Measurements from ENCODE around the gene SVEP1. TPM values are rescaled to one million over a fixed set of nuclear protein-coding genes. Genes with fewer than 3 reads are reported as not detected.

The SVEP1 gene
- total RNA-seq, 1 donor from 2014 or later: 8.8 TPM

- H3K27ac ChIP-seq (replicated peaks): no peak overlapping the region
- H3K4me3 ChIP-seq: no peak overlapping the region
- H3K27me3 ChIP-seq (ENCODE audit: low read depth): no peaks in the 10 kb centered on the region
- intact Hi-C loops (cut with micrococcal nuclease): no loop called here
- no peaks in the 10 kb centered on the region for H3K4me1 ChIP-seq
- DNase-seq: no peak
- TF ChIP-seq, protein P1, sequence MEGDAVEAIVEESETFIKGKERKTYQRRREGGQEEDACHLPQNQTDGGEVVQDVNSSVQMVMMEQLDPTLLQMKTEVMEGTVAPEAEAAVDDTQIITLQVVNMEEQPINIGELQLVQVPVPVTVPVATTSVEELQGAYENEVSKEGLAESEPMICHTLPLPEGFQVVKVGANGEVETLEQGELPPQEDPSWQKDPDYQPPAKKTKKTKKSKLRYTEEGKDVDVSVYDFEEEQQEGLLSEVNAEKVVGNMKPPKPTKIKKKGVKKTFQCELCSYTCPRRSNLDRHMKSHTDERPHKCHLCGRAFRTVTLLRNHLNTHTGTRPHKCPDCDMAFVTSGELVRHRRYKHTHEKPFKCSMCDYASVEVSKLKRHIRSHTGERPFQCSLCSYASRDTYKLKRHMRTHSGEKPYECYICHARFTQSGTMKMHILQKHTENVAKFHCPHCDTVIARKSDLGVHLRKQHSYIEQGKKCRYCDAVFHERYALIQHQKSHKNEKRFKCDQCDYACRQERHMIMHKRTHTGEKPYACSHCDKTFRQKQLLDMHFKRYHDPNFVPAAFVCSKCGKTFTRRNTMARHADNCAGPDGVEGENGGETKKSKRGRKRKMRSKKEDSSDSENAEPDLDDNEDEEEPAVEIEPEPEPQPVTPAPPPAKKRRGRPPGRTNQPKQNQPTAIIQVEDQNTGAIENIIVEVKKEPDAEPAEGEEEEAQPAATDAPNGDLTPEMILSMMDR (IDR thresholded peaks at IDR 0.05; ENCODE audit: borderline replicate concordance): no peak
- peaks cover 7% of the 10 kb centered on the region for H3K9me3 ChIP-seq (replicated peaks)
- H3K36me3 ChIP-seq: no peaks in the 10 kb centered on the region
Observed at GRCh38 chr9:110334871-110335270, 244.7 kb downstream of the SVEP1 start.

- TF ChIP-seq, protein P1 (IDR thresholded peaks at IDR 0.05; ENCODE audit: borderline replicate concordance): no peak
Observed at GRCh38 chr9:110334183-110334582, 245.4 kb downstream of the SVEP1 start.

GRCh38 chr9:110332766-110333165 is 246.8 kb downstream of the SVEP1 start:
- no peak overlapping the region for H3K27ac ChIP-seq (replicated peaks)
- no peaks in the 10 kb centered on the region for H3K4me1 ChIP-seq
- H3K27me3 ChIP-seq (ENCODE audit: low read depth): no peaks in the 10 kb centered on the region
- TF ChIP-seq, protein P1 (IDR thresholded peaks at IDR 0.05; ENCODE audit: borderline replicate concordance): no peak
- peaks cover 7% of the 10 kb centered on the region for H3K9me3 ChIP-seq (replicated peaks)
- DNase-seq: no peak
- H3K36me3 ChIP-seq: no peaks in the 10 kb centered on the region
- no peak overlapping the region for H3K4me3 ChIP-seq
- intact Hi-C loops (cut with micrococcal nuclease): no loop called here

More at GRCh38 chr9:110334183-110334582, 245.4 kb downstream of the SVEP1 start:
- no peaks in the 10 kb centered on the region for H3K4me1 ChIP-seq
- H3K9me3 ChIP-seq (replicated peaks): peaks cover 7% of the 10 kb centered on the region
- no peak for DNase-seq
- no peaks in the 10 kb centered on the region for H3K27me3 ChIP-seq (ENCODE audit: low read depth)
- no peak overlapping the region for H3K4me3 ChIP-seq
- H3K27ac ChIP-seq (replicated peaks): no peak overlapping the region
- H3K36me3 ChIP-seq: no peaks in the 10 kb centered on the region
- intact Hi-C loops (cut with micrococcal nuclease): no loop called here

GRCh38 chr9:110330484-110331105 is 248.9 kb downstream of the SVEP1 start:
- Histone ChIP-seq H3K27me3 (ENCODE audit: low read depth) (no peaks in the 10 kb centered on the region), H3K9me3 (replicated peaks) (peaks cover 7% of the 10 kb centered on the region), H3K27ac (replicated peaks) (no peak overlapping the region), H3K4me1 (no peaks in the 10 kb centered on the region), H3K36me3 (no peaks in the 10 kb centered on the region), H3K4me3 (no peak overlapping the region)
- DNase-seq: no peak
- intact Hi-C loops (cut with micrococcal nuclease): no loop called here
- TF ChIP-seq, protein P1 (IDR thresholded peaks at IDR 0.05; ENCODE audit: borderline replicate concordance): no peak

- TF ChIP-seq, protein P1 (IDR thresholded peaks at IDR 0.05; ENCODE audit: borderline replicate concordance): no peak
- Histone ChIP-seq H3K27ac (replicated peaks) (no peak overlapping the region), H3K36me3 (no peaks in the 10 kb centered on the region), H3K27me3 (ENCODE audit: low read depth) (no peaks in the 10 kb centered on the region), H3K4me3 (no peak overlapping the region), H3K9me3 (replicated peaks) (peaks cover 7% of the 10 kb centered on the region), H3K4me1 (no peaks in the 10 kb centered on the region)
- intact Hi-C loops (cut with micrococcal nuclease): no loop called here
- DNase-seq: no peak
Observed at GRCh38 chr9:110329639-110330230, 249.8 kb downstream of the SVEP1 start.

Measured in left ventricle myocardium inferior (tissue), 1 donor.